NCI-H748 (cell line): ENCODE measurements around the gene TBC1D22A.

ENCODE experiments used
- DNase-seq: peaks from one replicate; lab custom pipeline; 2025; ENCODE audit not compliant: unreplicated experiment; lab: John Stamatoyannopoulos, UW

Gene TBC1D22A

GRCh38 chr22:47006433-47006832 lies 244.0 kb downstream of the TBC1D22A start:
- no peak for DNase-seq

- no peak for DNase-seq
Observed at GRCh38 chr22:47006869-47007268, 244.4 kb downstream of the TBC1D22A start.

GRCh38 chr22:47007496-47007895 lies 245.0 kb downstream of the TBC1D22A start:
- DNase-seq: no peak

- DNase-seq: no peak
Observed at GRCh38 chr22:47008208-47008885, 245.9 kb downstream of the TBC1D22A start.

- DNase-seq: no peak
Observed at GRCh38 chr22:47009304-47010101, 247.1 kb downstream of the TBC1D22A start.

- DNase-seq: no peak
Observed at GRCh38 chr22:47010211-47010610, 247.8 kb downstream of the TBC1D22A start.

- no peak for DNase-seq
Observed at GRCh38 chr22:47011131-47011858, 248.8 kb downstream of the TBC1D22A start.

- no peak for DNase-seq
Observed at GRCh38 chr22:47011859-47012258, 249.4 kb downstream of the TBC1D22A start.

- no peak for DNase-seq
Observed at GRCh38 chr22:47012589-47013370, 250.3 kb downstream of the TBC1D22A start.

- no peak for DNase-seq
Observed at GRCh38 chr22:47013861-47014635, 251.6 kb downstream of the TBC1D22A start.

GRCh38 chr22:47014636-47015345 lies 252.3 kb downstream of the TBC1D22A start:
- DNase-seq: no peak

- DNase-seq: no peak
Observed at GRCh38 chr22:47015589-47016178, 253.2 kb downstream of the TBC1D22A start.

- no peak for DNase-seq
Observed at GRCh38 chr22:47016631-47017030, 254.2 kb downstream of the TBC1D22A start.

GRCh38 chr22:47017245-47017644 lies 254.8 kb downstream of the TBC1D22A start:
- DNase-seq: no peak

- DNase-seq: no peak
Observed at GRCh38 chr22:47018010-47018910, 255.8 kb downstream of the TBC1D22A start.

- no peak for DNase-seq
Observed at GRCh38 chr22:47019012-47019790, 256.8 kb downstream of the TBC1D22A start.

GRCh38 chr22:47020166-47020565 lies 257.7 kb downstream of the TBC1D22A start:
- DNase-seq: no peak
